CD4-positive, alpha-beta memory T cell (primary cell): ENCODE results near the gene TAF11L6. TPM values are rescaled to one million over a fixed set of nuclear protein-coding genes. Genes with fewer than 3 reads are reported as not detected.
"Not testable (repeated sequence)": the region's sequence is repeated elsewhere in the genome, so short reads cannot be mapped to it uniquely, and the experiment has no call there.

Experiments used
- CTCF ChIA-PET: fragments of 350-600 bp; sonication (Branson Sonifier 250); formaldehyde crosslinking; loops from one replicate; lab custom pipeline; 2021; ENCODE audit warnings: inconsistent platforms; ENCODE audit not compliant: partially characterized antibody; lab: Charles Lee
- POLR2A ChIA-PET: fragments of 350-600 bp; sonication (Branson Sonifier 250); formaldehyde crosslinking; loops from one replicate; lab custom pipeline; 2021; ENCODE audit not compliant: partially characterized antibody; lab: Charles Lee
- DNase-seq, 5 donors: peaks; one replicate each; pipeline versions ENCODE4 v3.0.0 to v3.0.0-alpha.2; 2020 to 2022; ENCODE audit warnings: mixed read lengths in 1 of 5
- H3K27ac ChIP-seq: one replicate; pipeline ENCODE4 v1.7.0; 2013; ENCODE audit warnings: low read depth, low read length
- H3K27me3 ChIP-seq: 2 replicates; pipeline ENCODE4 v1.7.0; 2013; ENCODE audit warnings: mild to moderate bottlenecking, low read length, moderate library complexity; ENCODE audit not compliant: insufficient read depth
- H3K36me3 ChIP-seq: 2 replicates; pipeline ENCODE4 v1.7.0; 2013; ENCODE audit warnings: mild to moderate bottlenecking, low read length, moderate library complexity; ENCODE audit not compliant: insufficient read depth
- H3K4me1 ChIP-seq: 2 replicates; pipeline ENCODE4 v1.7.0; 2013; ENCODE audit warnings: mild to moderate bottlenecking, low read length, moderate library complexity; ENCODE audit not compliant: insufficient read depth
- H3K4me3 ChIP-seq, 2 donors: one replicate each; pipeline ENCODE4 v1.7.0; 2013; ENCODE audit warnings: low read length in 2 of 2, mild to moderate bottlenecking in 1 of 2
- H3K9me3 ChIP-seq, 2 donors: one replicate each; pipeline ENCODE4 v1.7.0; 2013; ENCODE audit warnings: low read length in 2 of 2, control low read depth in 1 of 2; ENCODE audit not compliant: control insufficient read depth in 1 of 2
- H3K27ac Mint-ChIP-seq, 7 donors: one replicate each; pipeline ENCODE4 v1.8.0; 2020 to 2021; ENCODE audit warnings: mixed read lengths in 7 of 7, mild to moderate bottlenecking in 6 of 7, inconsistent platforms in 3 of 7, moderate library complexity in 3 of 7
- H3K27me3 Mint-ChIP-seq, 2 donors: one replicate each; pipeline ENCODE4 v1.8.0; 2020 to 2021; ENCODE audit warnings: mixed read lengths in 2 of 2
- H3K36me3 Mint-ChIP-seq, 2 donors: one replicate each; pipeline ENCODE4 v1.8.0; 2020 to 2021; ENCODE audit warnings: mixed read lengths in 2 of 2, inconsistent platforms in 1 of 2, mild to moderate bottlenecking in 1 of 2
- H3K4me1 Mint-ChIP-seq, 4 donors: one replicate each; pipeline ENCODE4 v1.8.0; 2020 to 2021; ENCODE audit warnings: mixed read lengths in 4 of 4, mild to moderate bottlenecking in 1 of 4
- H3K4me3 Mint-ChIP-seq, 8 donors: one replicate each; pipeline ENCODE4 v1.8.0; 2020 to 2021; ENCODE audit warnings: mixed read lengths in 8 of 8, mild to moderate bottlenecking in 7 of 8, moderate library complexity in 6 of 8, inconsistent platforms in 3 of 8
- H3K9me3 Mint-ChIP-seq, 8 donors: one replicate each; pipeline ENCODE4 v1.8.0; 2020 to 2021; ENCODE audit warnings: mixed read lengths in 8 of 8, mild to moderate bottlenecking in 5 of 8, inconsistent platforms in 3 of 8, moderate library complexity in 1 of 8
- intact Hi-C: fragments of 100-400 bp; cut with micrococcal nuclease; formaldehyde crosslinking; loops from one replicate; pipeline ENCODE4 v1.15.1; 2023
- polyA plus RNA-seq, 2 donors: library from polyadenylated mRNA; unstranded; fragments of 300-500 nt; fragmentation: Illumina TruSeq; gene quantifications; one replicate each; pipeline ENCODE4 v1.2.3, GENCODE V29; 2021
- total RNA-seq, 2 experiments: library from RNA; stranded (reverse); gene quantifications; one replicate each; pipeline ENCODE4 v1.2.3, GENCODE V29; 2021

Gene TAF11L6
- total RNA-seq (not detected), polyA plus RNA-seq (not detected)

DNA sequence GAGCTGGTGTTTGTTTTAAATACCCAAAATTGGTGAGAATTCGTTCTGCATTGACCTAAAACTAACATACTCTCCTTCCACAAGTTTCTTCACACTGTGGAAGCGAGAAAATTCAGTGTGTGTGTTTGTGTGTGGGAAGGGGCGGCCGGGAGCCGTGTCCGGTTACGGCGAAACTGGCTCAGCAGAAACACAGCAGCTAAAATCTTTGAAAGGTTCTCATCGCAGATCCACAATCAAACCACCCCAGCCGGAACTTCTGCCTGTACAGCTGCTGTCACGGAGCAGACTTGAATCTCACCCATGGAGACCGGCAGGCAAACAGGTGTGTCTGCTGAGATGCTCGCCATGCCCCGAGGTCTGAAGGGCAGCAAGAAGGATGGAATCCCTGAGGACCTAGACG is at the start of gene TAF11L6:
TAF11L6 (plus strand) TSS at position 301 of the 400 bp plus-strand sequence.
- H3K4me3 ChIP-seq, POLR2A ChIA-PET, H3K27me3 ChIP-seq, H3K36me3 Mint-ChIP-seq, H3K4me3 Mint-ChIP-seq, H3K27ac ChIP-seq, CTCF ChIA-PET, H3K27me3 Mint-ChIP-seq, DNase-seq, H3K9me3 Mint-ChIP-seq, intact Hi-C loops, H3K36me3 ChIP-seq, H3K4me1 ChIP-seq, H3K9me3 ChIP-seq, H3K27ac Mint-ChIP-seq, H3K4me1 Mint-ChIP-seq: not testable (repeated sequence)

- Mint-ChIP-seq H3K9me3 (peaks cover 0 to 7% (median under 1%) of the 10 kb centered on the region in 8 donors), H3K36me3 (no peaks in the 10 kb centered on the region), H3K27ac (no peak overlapping the region), H3K27me3 (no peaks in the 10 kb centered on the region), H3K4me1 (no peaks in the 10 kb centered on the region), H3K4me3 (no peak overlapping the region)
- ChIA-PET CTCF (no interaction called here), POLR2A (no interaction called here)
- Histone ChIP-seq H3K9me3 (no peaks in the 10 kb centered on the region), H3K27me3 (no peaks in the 10 kb centered on the region), H3K4me3 (no peak overlapping the region), H3K36me3 (no peaks in the 10 kb centered on the region), H3K27ac (no peak overlapping the region), H3K4me1 (no peaks in the 10 kb centered on the region)
- no peak for DNase-seq
- intact Hi-C loops, result no loop called here
Observed at GRCh38 chr5:17481378-17481777, 47.1 kb upstream of the TAF11L6 start.

GRCh38 chr5:17482790-17483189 is 45.7 kb upstream of the TAF11L6 start:
- H3K36me3 Mint-ChIP-seq, result no peaks in the 10 kb centered on the region
- H3K4me1 Mint-ChIP-seq, result no peaks in the 10 kb centered on the region
- Histone ChIP-seq H3K4me3 (no peak overlapping the region), H3K36me3 (no peaks in the 10 kb centered on the region), H3K4me1 (no peaks in the 10 kb centered on the region), H3K27ac (no peak overlapping the region), H3K27me3 (no peaks in the 10 kb centered on the region), H3K9me3 (no peaks in the 10 kb centered on the region)
- peaks cover 0 to 7% (median under 1%) of the 10 kb centered on the region in 8 donors for H3K9me3 Mint-ChIP-seq
- ChIA-PET CTCF (no interaction called here), POLR2A (no interaction called here)
- no peaks in the 10 kb centered on the region for H3K27me3 Mint-ChIP-seq
- no peak overlapping the region for H3K4me3 Mint-ChIP-seq
- no peak overlapping the region for H3K27ac Mint-ChIP-seq
- intact Hi-C loops, result no loop called here
- DNase-seq, result no peak

DNA sequence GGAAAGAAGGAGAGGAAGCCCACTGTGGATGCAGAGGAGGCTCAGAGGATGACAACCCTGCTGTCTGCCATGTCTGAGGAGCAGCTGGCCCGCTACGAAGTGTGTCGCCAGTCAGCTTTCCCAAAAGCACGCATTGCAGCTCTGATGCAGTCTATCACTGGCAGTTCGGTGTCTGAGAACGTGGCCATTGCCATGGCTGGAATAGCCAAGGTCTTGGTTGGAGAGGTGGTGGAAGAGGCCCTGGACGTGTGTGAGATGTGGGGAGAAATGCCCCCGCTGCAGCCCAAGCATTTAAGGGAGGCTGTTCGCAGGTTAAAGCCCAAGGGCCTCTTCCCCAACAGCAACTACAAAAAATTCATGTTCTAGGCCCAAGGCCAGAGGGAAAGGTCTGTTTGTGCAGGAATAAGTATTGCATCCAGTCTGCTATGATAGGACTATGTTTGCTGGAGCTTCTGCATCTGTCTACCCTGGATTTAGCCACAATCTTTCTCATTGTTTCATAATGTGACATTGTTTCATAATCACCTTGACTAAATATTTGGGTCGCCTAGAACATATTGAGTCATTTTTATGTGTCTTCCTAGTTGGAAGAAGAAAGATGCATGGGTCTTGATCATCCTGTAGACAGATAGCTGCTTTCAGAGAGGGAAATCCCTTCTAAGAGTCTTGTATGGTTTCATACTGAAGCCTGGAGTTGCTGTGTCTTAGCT is 41.9 kb upstream of the TAF11L6 start:
- POLR2A ChIA-PET, H3K27me3 Mint-ChIP-seq, H3K27ac ChIP-seq, H3K4me1 Mint-ChIP-seq, CTCF ChIA-PET, H3K27ac Mint-ChIP-seq, H3K9me3 ChIP-seq, DNase-seq, intact Hi-C loops, H3K27me3 ChIP-seq, H3K4me3 Mint-ChIP-seq, H3K36me3 ChIP-seq, H3K36me3 Mint-ChIP-seq, H3K4me1 ChIP-seq, H3K4me3 ChIP-seq: not testable (repeated sequence)
- H3K9me3 Mint-ChIP-seq, result peaks cover 0 to 10% (median 3%) of the 10 kb centered on the region in 8 donors

DNA sequence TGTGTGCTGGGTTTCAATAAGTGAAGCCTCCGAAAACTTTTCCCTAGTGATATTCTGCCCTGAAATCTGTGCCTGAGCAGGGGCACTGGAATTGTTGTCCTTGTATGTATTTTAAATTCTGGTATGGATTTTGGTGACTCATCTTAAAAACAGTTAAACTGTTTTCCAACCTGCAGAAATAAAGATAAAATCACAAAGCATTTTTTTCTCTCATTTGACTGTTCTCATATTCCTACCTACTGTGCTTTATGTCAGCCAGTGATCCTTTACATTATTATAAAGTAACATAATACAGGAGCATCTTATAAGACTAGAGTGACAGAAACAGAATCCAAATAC is 41.3 kb upstream of the TAF11L6 start:
- Histone ChIP-seq H3K36me3 (no peaks in the 10 kb centered on the region), H3K4me3 (no peak overlapping the region), H3K27me3 (no peaks in the 10 kb centered on the region), H3K9me3 (no peaks in the 10 kb centered on the region), H3K4me1 (no peaks in the 10 kb centered on the region), H3K27ac (no peak overlapping the region)
- Mint-ChIP-seq H3K27ac (no peak overlapping the region), H3K36me3 (no peaks in the 10 kb centered on the region), H3K27me3 (no peaks in the 10 kb centered on the region), H3K4me1 (no peaks in the 10 kb centered on the region), H3K9me3 (peaks cover 0 to 11% (median 3%) of the 10 kb centered on the region in 8 donors), H3K4me3 (no peak overlapping the region)
- DNase-seq, result no peak
- intact Hi-C loops, result no loop called here
- ChIA-PET POLR2A (no interaction called here), CTCF (no interaction called here)

DNA sequence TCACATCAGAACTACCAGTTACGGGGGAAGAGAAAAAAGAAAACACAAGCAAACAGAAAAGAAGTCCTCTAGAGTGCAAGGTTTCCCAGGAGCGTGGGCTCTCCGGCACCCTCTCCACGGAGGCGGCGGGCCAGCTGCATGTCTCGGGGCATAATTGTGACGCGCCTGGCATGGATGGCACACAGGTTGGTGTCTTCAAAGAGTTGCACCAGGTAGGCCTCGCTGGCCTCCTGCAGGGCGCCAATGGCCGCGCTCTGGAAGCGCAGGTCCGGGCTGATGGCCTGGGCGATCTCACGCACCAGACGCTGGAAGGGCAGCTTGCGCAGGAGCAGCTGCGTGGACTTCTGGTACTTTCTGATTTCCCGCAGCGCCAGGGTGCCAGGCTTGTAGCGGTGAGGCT is 37.2 kb upstream of the TAF11L6 start:
- intact Hi-C loops, H3K27ac ChIP-seq, H3K27me3 ChIP-seq, H3K4me3 Mint-ChIP-seq, H3K4me3 ChIP-seq, H3K4me1 ChIP-seq, POLR2A ChIA-PET, CTCF ChIA-PET, H3K4me1 Mint-ChIP-seq, H3K36me3 Mint-ChIP-seq, H3K27me3 Mint-ChIP-seq, H3K9me3 ChIP-seq, DNase-seq, H3K27ac Mint-ChIP-seq, H3K36me3 ChIP-seq: not testable (repeated sequence)
- H3K9me3 Mint-ChIP-seq, result peaks cover 0 to 28% (median 4%) of the 10 kb centered on the region in 8 donors

DNA sequence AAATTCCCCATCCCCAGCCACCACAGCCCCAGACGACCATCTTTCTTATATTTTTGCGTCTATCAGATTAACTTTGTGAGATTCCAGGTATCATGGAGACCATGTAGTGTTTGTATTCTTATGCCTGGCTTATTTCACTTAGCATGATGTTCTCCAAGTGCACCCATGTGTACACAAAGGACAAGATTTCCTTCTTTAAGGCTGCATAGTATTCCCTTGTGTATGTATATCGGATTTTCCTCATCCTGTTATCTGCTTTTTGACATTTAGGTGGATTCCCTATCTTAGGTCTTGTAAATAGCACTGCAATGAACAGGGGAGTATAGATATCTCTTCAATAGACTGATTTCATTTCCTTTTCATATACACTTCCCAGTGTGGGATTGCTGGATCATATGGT is 35.7 kb upstream of the TAF11L6 start:
- no peak overlapping the region for H3K27ac Mint-ChIP-seq
- CTCF ChIA-PET, result no interaction called here
- peaks cover 0 to 28% (median 4%) of the 10 kb centered on the region in 8 donors for H3K9me3 Mint-ChIP-seq
- H3K4me3 Mint-ChIP-seq, result no peak overlapping the region
- no peaks in the 10 kb centered on the region for H3K27me3 Mint-ChIP-seq
- Histone ChIP-seq H3K4me3 (no peak overlapping the region), H3K9me3 (no peaks in the 10 kb centered on the region), H3K27me3 (no peaks in the 10 kb centered on the region), H3K27ac (no peak overlapping the region), H3K36me3 (no peaks in the 10 kb centered on the region), H3K4me1 (no peaks in the 10 kb centered on the region)
- no peaks in the 10 kb centered on the region for H3K36me3 Mint-ChIP-seq
- intact Hi-C loops, result no loop called here
- H3K4me1 Mint-ChIP-seq, result no peaks in the 10 kb centered on the region
- DNase-seq, result no peak
- POLR2A ChIA-PET, result no interaction called here

DNA sequence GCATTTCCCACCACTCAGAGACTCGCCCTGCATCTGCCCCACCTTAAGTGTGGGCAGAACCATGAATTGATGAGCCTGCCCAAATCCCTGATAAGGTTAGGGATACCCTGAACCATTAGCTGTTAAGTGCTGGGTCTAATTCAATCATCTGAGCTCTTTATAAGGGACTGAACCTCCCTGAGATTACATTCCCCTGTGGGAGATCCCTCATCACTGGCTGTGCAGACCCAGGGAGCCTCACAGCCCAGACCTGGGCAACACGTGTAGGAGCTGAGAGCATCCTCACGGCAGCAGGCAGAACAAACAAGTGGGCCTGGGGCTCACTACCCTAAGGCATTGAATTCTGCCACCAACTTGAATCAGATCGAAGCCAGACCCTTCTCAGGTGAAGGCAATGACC is 31.0 kb upstream of the TAF11L6 start:
- CTCF ChIA-PET, result no interaction called here
- DNase-seq, result no peak
- POLR2A ChIA-PET, result no interaction called here
- Mint-ChIP-seq H3K4me1 (no peaks in the 10 kb centered on the region), H3K27ac (no peak overlapping the region), H3K9me3 (peaks cover 0 to 16% (median 4%) of the 10 kb centered on the region in 8 donors), H3K27me3 (no peaks in the 10 kb centered on the region), H3K36me3 (no peaks in the 10 kb centered on the region), H3K4me3 (no peak overlapping the region)
- Histone ChIP-seq H3K27me3 (no peaks in the 10 kb centered on the region), H3K36me3 (no peaks in the 10 kb centered on the region), H3K27ac (no peak overlapping the region), H3K4me1 (no peaks in the 10 kb centered on the region), H3K9me3 (no peaks in the 10 kb centered on the region), H3K4me3 (no peak overlapping the region)
- intact Hi-C loops, result no loop called here
